GM12892 (cell line): ENCODE data around the gene LDLRAD3.

Experiments used
- POLR2A ChIP-seq: IDR thresholded peaks from 2 replicates; pipeline ENCODE4 v1.6.1; 2011; ENCODE audit warnings: low read depth, low read length, control low read depth
- POLR2AphosphoS5 ChIP-seq: IDR thresholded peaks from 2 replicates; pipeline ENCODE4 v1.6.1; 2011; ENCODE audit warnings: low read depth, low read length, control low read depth
- TAF1 ChIP-seq: IDR thresholded peaks from 2 replicates; pipeline ENCODE4 v1.6.1; 2011; ENCODE audit warnings: low read depth, mild to moderate bottlenecking, control low read depth, low read length, borderline replicate concordance

DNA sequence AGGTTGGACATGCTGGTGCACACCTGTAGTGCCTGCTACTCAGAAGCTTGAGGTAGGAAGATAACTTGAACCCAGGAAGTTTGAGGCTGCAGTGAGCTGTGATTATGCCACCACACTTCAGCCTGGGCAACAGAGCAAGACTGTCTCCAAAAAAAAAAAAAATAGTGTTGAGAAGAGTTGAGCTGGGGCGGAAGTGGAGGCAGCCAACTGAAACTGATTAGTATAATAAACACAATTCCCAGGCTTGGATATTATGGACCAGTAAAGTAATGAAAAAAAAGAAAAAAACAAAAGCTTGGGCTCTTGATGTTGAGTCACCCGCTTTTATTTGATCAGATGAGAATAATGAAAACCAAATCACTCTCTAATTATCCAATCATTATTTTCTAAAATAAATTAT lies 21.0 kb downstream of the LDLRAD3 start:
- TF ChIP-seq POLR2A, result no peak
- no peak for TF ChIP-seq POLR2AphosphoS5
- TF ChIP-seq TAF1, result no peak
